BJ (cell line): ENCODE data around the gene HAPLN2. TPM values are rescaled to one million over a fixed set of nuclear protein-coding genes. Genes with fewer than 3 reads are reported as not detected.
"Not testable (repeated sequence)": the region's sequence is repeated elsewhere in the genome, so short reads cannot be mapped to it uniquely, and the experiment has no call there.

Experiments
- CTCF ChIA-PET: fragments of 350-600 bp; formaldehyde crosslinking; extraction: SDS; loops from one replicate; lab custom pipeline; 2021; ENCODE audit warnings: antibody characterized with exemption, inconsistent platforms; lab: Yijun Ruan, JAX
- POLR2A ChIA-PET: fragments of 300-600 bp; sonication (Branson Sonifier 250); formaldehyde crosslinking; extraction: SDS; loops from one replicate; lab custom pipeline; 2021; ENCODE audit warnings: antibody characterized with exemption; lab: Charles Lee
- DNase-seq: peaks from one replicate; pipeline ENCODE4 v3.0.0-alpha.2; 2011; ENCODE audit warnings: low read depth
- H3K27me3 ChIP-seq: 2 replicates; pipeline ENCODE4 v1.6.0; 2011; ENCODE audit warnings: low read length; ENCODE audit not compliant: control insufficient read depth, insufficient read depth
- H3K36me3 ChIP-seq: 2 replicates; pipeline ENCODE4 v1.5.1; 2011; ENCODE audit warnings: low read length; ENCODE audit not compliant: control insufficient read depth, insufficient read depth
- H3K4me3 ChIP-seq: 2 replicates; pipeline ENCODE4 v1.5.1; 2011; ENCODE audit warnings: low read depth, mild to moderate bottlenecking, control low read depth, low read length
- polyA plus RNA-seq: library from polyadenylated mRNA; depleted of rRNA; stranded (reverse); fragments of >200 nt; gene quantifications from 2 replicates; pipeline ENCODE4 v1.2.3, GENCODE V29; 2011
- TF ChIP-seq, protein P1 (sequence below): IDR thresholded peaks from 2 replicates; pipeline ENCODE4 v1.5.1; 2011; ENCODE audit warnings: low read depth, mild to moderate bottlenecking, control low read depth, inconsistent platforms, low read length, moderate library complexity; ENCODE audit not compliant: insufficient read depth

HAPLN2 gene
- polyA plus RNA-seq, 1 experiment, result not detected

GRCh38 chr1:156608981-156609380, 10.2 kb upstream of the HAPLN2 start:
- Histone ChIP-seq H3K27me3 (peaks cover 11% of the 10 kb centered on the region), H3K36me3 (no peaks in the 10 kb centered on the region), H3K4me3 (no peak overlapping the region)
- DNase-seq, result no peak
- TF ChIP-seq, protein P1, sequence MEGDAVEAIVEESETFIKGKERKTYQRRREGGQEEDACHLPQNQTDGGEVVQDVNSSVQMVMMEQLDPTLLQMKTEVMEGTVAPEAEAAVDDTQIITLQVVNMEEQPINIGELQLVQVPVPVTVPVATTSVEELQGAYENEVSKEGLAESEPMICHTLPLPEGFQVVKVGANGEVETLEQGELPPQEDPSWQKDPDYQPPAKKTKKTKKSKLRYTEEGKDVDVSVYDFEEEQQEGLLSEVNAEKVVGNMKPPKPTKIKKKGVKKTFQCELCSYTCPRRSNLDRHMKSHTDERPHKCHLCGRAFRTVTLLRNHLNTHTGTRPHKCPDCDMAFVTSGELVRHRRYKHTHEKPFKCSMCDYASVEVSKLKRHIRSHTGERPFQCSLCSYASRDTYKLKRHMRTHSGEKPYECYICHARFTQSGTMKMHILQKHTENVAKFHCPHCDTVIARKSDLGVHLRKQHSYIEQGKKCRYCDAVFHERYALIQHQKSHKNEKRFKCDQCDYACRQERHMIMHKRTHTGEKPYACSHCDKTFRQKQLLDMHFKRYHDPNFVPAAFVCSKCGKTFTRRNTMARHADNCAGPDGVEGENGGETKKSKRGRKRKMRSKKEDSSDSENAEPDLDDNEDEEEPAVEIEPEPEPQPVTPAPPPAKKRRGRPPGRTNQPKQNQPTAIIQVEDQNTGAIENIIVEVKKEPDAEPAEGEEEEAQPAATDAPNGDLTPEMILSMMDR, result peak; percentile 60
- ChIA-PET POLR2A (no interaction called here), CTCF (interaction anchor here (0.8 to 10.9 kb wide), 34 partner anchors 9 to 231 kb away, joined by 3 to 103 read pairs (median 6); partner anchors contain the start of gene NAXE)

GRCh38 chr1:156610072-156610471, 9.1 kb upstream of the HAPLN2 start:
- DNase-seq, POLR2A ChIA-PET, H3K36me3 ChIP-seq, H3K4me3 ChIP-seq: not testable (repeated sequence)
- CTCF ChIA-PET, result interaction anchor here (1.1 to 10.9 kb wide), 4 partner anchors 11 to 225 kb away, joined by 3 to 103 read pairs (median 4); no protein-coding TSS in a partner anchor
- peaks cover 14% of the 10 kb centered on the region for H3K27me3 ChIP-seq

GRCh38 chr1:156612666-156613065, 6.5 kb upstream of the HAPLN2 start:
- ChIA-PET CTCF (interaction anchor here (0.6 to 10.9 kb wide), 11 partner anchors 10 to 228 kb away, joined by 3 to 103 read pairs (median 3); no protein-coding TSS in a partner anchor), POLR2A (no interaction called here)
- TF ChIP-seq, protein P1, result no peak
- DNase-seq, result no peak
- Histone ChIP-seq H3K4me3 (no peak overlapping the region), H3K36me3 (no peaks in the 10 kb centered on the region), H3K27me3 (peaks cover 14% of the 10 kb centered on the region)

- ChIA-PET POLR2A (no interaction called here), CTCF (interaction anchor here (0.9 to 10.9 kb wide), 4 partner anchors 9 to 231 kb away, joined by 3 to 103 read pairs (median 13); no protein-coding TSS in a partner anchor)
- Histone ChIP-seq H3K27me3 (peaks cover 26% of the 10 kb centered on the region), H3K4me3 (no peak overlapping the region), H3K36me3 (no peaks in the 10 kb centered on the region)
- TF ChIP-seq, protein P1, result no peak
- DNase-seq, result no peak
Measured at GRCh38 chr1:156615946-156616345, 3.3 kb upstream of the HAPLN2 start.

- POLR2A ChIA-PET, result no interaction called here
- TF ChIP-seq, protein P1, result no peak
- CTCF ChIA-PET, result interaction anchor here (0.9 to 10.9 kb wide), 5 partner anchors 11 to 232 kb away, joined by 3 to 103 read pairs (median 7); no protein-coding TSS in a partner anchor
- Histone ChIP-seq H3K4me3 (no peak overlapping the region), H3K36me3 (no peaks in the 10 kb centered on the region), H3K27me3 (peaks cover 31% of the 10 kb centered on the region)
- no peak for DNase-seq
Measured at GRCh38 chr1:156616463-156616862, 2.8 kb upstream of the HAPLN2 start.
